Measurements from ENCODE around the gene PIGZ. TPM values are rescaled to one million over a fixed set of nuclear protein-coding genes. Genes with fewer than 3 reads are reported as not detected.

PIGZ gene
- total and polyA plus RNA-seq, 8 donors: 1.2 to 125 (median 5.4) TPM

DNA sequence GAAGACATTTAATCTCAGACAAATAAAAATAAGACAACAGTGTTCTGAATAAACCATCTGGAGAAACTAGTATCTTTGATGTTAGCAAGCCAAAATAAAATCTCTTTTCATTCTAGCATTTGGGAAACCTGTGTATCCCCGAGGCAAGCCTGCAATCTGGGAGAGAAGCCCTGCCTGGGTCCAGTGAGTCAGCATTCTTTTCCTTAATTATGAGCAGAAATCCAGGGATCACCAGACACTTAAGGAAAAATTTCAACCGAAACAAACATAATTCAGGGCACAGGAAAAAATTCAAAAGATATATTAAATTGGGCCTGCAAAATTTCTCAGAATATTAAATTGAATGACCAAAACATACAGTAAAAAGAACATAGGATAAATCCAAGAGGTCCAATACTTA is 30.5 kb downstream of the PIGZ start:
- Histone ChIP-seq H3K36me3 (peaks cover 52 to 66% (median 66%) of the 10 kb centered on the region in 4 donors), H3K4me1 (peaks cover 9 to 29% (median 19%) of the 10 kb centered on the region in 4 donors), H3K4me3 (no peak overlapping the region), H3K9me3 (no peaks in the 10 kb centered on the region), H3K27ac (no peak overlapping the region), H3K27me3 (no peaks in the 10 kb centered on the region)
- 85 to 90% (median 89%) methylated on average over 2 of the region's 2 CpGs for WGBS, 5 donors
- TF ChIP-seq, protein P1, sequence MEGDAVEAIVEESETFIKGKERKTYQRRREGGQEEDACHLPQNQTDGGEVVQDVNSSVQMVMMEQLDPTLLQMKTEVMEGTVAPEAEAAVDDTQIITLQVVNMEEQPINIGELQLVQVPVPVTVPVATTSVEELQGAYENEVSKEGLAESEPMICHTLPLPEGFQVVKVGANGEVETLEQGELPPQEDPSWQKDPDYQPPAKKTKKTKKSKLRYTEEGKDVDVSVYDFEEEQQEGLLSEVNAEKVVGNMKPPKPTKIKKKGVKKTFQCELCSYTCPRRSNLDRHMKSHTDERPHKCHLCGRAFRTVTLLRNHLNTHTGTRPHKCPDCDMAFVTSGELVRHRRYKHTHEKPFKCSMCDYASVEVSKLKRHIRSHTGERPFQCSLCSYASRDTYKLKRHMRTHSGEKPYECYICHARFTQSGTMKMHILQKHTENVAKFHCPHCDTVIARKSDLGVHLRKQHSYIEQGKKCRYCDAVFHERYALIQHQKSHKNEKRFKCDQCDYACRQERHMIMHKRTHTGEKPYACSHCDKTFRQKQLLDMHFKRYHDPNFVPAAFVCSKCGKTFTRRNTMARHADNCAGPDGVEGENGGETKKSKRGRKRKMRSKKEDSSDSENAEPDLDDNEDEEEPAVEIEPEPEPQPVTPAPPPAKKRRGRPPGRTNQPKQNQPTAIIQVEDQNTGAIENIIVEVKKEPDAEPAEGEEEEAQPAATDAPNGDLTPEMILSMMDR (IDR thresholded peaks at IDR 0.05): no peak
- TF ChIP-seq POLR2A (IDR thresholded peaks at IDR 0.05) (no peak), POLR2AphosphoS5 (IDR thresholded peaks at IDR 0.05) (no peak), EP300 (IDR thresholded peaks at IDR 0.05) (no peak)
- DNase-seq: no peak
- intact Hi-C loops (cut with DNase I; ENCODE audit: low total_unique reads): no loop called here

DNA sequence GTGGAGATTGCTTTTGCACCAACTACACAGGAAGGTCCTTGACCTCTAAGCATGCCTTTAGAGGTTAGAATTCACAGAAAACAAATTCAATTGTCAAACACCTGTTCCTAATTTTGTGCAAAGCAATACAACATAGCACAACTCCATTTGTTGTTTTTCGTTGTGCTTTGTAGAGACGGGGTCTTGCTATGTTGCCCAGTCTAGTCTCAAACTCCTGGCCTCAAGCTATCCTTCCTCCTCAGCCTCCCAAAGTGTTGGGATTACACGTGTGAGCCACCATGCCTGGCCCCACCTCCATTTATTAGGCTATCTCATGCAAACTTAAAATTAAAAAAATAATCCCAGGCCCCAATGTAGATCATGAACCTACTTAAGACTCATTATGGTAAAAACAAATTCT is 32.3 kb downstream of the PIGZ start:
- Histone ChIP-seq H3K27me3 (no peaks in the 10 kb centered on the region), H3K36me3 (peaks cover 63 to 85% (median 84%) of the 10 kb centered on the region in 4 donors), H3K9me3 (no peaks in the 10 kb centered on the region), H3K4me3 (no peak overlapping the region), H3K4me1 (peaks cover 7 to 20% (median 13%) of the 10 kb centered on the region in 4 donors), H3K27ac (no peak overlapping the region)
- no peak for DNase-seq
- 88 to 96% (median 91%) methylated on average over 3 of the region's 3 CpGs for WGBS, 5 donors
- TF ChIP-seq POLR2A (IDR thresholded peaks at IDR 0.05): no peak
- intact Hi-C loops (cut with DNase I; ENCODE audit: low total_unique reads): no loop called here

DNA sequence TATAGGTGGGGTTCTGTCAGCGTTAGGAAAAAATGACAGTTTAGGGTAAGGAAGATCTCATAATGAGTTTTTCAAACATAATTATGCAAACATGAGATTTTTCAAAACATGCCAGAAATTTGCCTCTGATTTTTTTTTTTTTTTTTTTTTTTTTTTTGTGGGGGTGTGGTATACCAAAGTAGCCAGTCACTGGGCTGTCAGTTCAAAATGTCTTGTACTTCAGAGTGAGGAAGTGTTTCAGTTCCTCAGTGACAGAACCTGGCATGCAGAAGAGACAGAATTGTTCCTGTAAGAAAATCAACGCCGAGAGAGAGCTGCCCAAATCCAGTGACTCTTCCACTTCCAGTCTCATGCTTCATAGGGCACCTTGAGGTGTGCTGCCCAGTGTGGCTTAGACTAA is 36.0 kb downstream of the PIGZ start:
- Histone ChIP-seq H3K36me3 (peaks cover 65 to 100% (median 99%) of the 10 kb centered on the region in 4 donors), H3K27ac (no peak overlapping the region), H3K4me3 (no peak overlapping the region), H3K9me3 (no peaks in the 10 kb centered on the region), H3K4me1 (no peaks in the 10 kb centered on the region), H3K27me3 (no peaks in the 10 kb centered on the region)
- TF ChIP-seq, protein P1 (IDR thresholded peaks at IDR 0.05): no peak
- TF ChIP-seq POLR2AphosphoS5 (IDR thresholded peaks at IDR 0.05): no peak
- TF ChIP-seq POLR2A (IDR thresholded peaks at IDR 0.05): no peak
- TF ChIP-seq EP300 (IDR thresholded peaks at IDR 0.05): no peak
- no peak for DNase-seq
- intact Hi-C loops (cut with DNase I; ENCODE audit: low total_unique reads): no loop called here
- WGBS, 5 donors: 88 to 97% (median 94%) methylated on average over 3 of the region's 3 CpGs

DNA sequence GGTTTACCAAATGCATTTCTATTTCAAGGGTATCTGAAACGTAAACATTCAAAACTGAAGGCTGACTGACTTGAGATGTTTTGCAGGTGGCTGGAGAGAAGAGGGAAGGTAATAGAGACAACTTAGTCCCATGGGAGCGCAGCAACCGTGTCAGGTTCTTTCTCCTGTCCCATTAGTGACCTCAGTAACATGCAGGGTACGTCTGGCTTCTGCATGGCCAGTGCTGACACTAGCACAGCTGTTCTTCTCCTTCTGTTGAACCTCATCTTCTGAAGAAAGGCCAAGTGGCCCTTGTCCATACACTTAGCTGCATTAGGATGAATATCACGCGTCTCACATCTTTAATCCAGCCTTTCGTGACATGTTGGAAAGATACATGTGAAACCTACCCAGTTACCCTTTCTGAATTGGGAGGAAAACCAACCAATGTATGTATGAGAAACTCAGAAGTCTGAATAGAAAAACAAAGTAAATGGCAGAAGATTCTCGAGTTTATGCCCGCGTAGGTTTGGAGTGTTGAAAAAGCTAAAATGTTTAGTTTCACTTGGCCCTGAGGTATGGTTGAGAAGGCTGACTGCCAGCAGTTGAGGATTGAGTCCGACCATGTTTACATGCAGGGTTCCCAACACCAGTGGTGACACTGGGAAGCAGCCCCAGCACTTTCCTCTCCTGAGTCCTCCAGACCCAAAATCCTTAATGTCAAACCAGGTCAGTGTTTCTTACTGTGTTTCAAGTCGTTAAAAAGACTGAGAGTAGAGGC is 36.6 kb downstream of the PIGZ start:
- no peak overlapping the region for H3K4me3 ChIP-seq
- no peak for DNase-seq
- H3K27me3 ChIP-seq: no peaks in the 10 kb centered on the region
- H3K27ac ChIP-seq: no peak overlapping the region
- TF ChIP-seq EP300 (IDR thresholded peaks at IDR 0.05) (no peak), POLR2A (IDR thresholded peaks at IDR 0.05) (no peak), POLR2AphosphoS5 (IDR thresholded peaks at IDR 0.05) (no peak)
- TF ChIP-seq, protein P1 (IDR thresholded peaks at IDR 0.05): no peak
- no peaks in the 10 kb centered on the region for H3K9me3 ChIP-seq
- H3K4me1 ChIP-seq: no peaks in the 10 kb centered on the region
- 82 to 86% (median 83%) methylated on average over 12 of the region's 12 CpGs for WGBS, 5 donors
- intact Hi-C loops (cut with DNase I; ENCODE audit: low total_unique reads): no loop called here
- peaks cover 60 to 99% (median 96%) of the 10 kb centered on the region in 4 donors for H3K36me3 ChIP-seq

DNA sequence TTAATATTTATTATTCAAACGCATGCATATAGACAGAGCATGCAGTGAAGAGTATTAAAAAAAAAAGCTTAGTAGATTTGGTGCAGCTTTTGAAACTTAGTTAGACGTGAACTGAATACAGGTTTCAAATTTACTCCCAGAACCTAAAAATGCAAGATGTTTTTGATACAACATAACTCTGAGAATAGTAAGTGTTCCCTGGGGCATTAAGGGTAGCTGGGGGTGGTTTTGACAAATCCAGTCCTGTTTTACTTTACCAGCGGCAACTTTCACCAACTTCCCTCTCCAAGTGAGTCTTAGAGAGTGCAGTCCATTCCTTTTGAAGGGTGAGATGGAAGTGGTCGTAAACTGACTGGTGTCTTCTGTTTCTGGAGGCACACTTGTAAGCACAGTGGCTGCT is 37.5 kb downstream of the PIGZ start:
- TF ChIP-seq EP300 (IDR thresholded peaks at IDR 0.05) (no peak), POLR2AphosphoS5 (IDR thresholded peaks at IDR 0.05) (no peak), POLR2A (IDR thresholded peaks at IDR 0.05) (no peak)
- TF ChIP-seq, protein P1 (IDR thresholded peaks at IDR 0.05): no peak
- H3K36me3 ChIP-seq: peaks cover 51 to 96% (median 90%) of the 10 kb centered on the region in 4 donors

More for the DNA sequence above, 37.5 kb downstream of the PIGZ start:
- intact Hi-C loops (cut with DNase I; ENCODE audit: low total_unique reads): no loop called here
- DNase-seq: no peak
- H3K4me3 ChIP-seq: no peak overlapping the region
- WGBS, 5 donors: 87 to 95% (median 93%) methylated on average over 4 of the region's 4 CpGs
- H3K9me3 ChIP-seq: no peaks in the 10 kb centered on the region
- no peaks in the 10 kb centered on the region for H3K27me3 ChIP-seq
- no peak overlapping the region for H3K27ac ChIP-seq
- no peaks in the 10 kb centered on the region for H3K4me1 ChIP-seq
